Activated CD4-positive, alpha-beta memory T cell treated with anti-CD3 and anti-CD28 coated beads for 36 hours (primary cell): Measurements from ENCODE around the gene ST6GALNAC3. TPM values are rescaled to one million over a fixed set of nuclear protein-coding genes. Genes with fewer than 3 reads are reported as not detected.

ENCODE experiments used
- CTCF ChIA-PET: fragments of 350-600 bp; sonication (Branson Sonifier 250); formaldehyde crosslinking; loops from one replicate; lab custom pipeline; 2021; ENCODE audit warnings: antibody characterized with exemption, inconsistent platforms; lab: Charles Lee
- POLR2A ChIA-PET: fragments of 350-600 bp; sonication (Branson Sonifier 250); formaldehyde crosslinking; loops from one replicate; lab custom pipeline; 2021; ENCODE audit warnings: antibody characterized with exemption; lab: Charles Lee
- DNase-seq: peaks from one replicate; pipeline ENCODE4 v3.0.0-alpha.2; 2020
- H3K27ac Mint-ChIP-seq: one replicate; pipeline ENCODE4 v1.8.0; 2021; ENCODE audit warnings: mixed read lengths
- H3K27me3 Mint-ChIP-seq: one replicate; pipeline ENCODE4 v1.8.0; 2021; ENCODE audit warnings: mixed read lengths
- H3K36me3 Mint-ChIP-seq: one replicate; pipeline ENCODE4 v1.8.0; 2021; ENCODE audit warnings: mixed read lengths
- H3K4me1 Mint-ChIP-seq: one replicate; pipeline ENCODE4 v1.8.0; 2021; ENCODE audit warnings: low read depth, mixed read lengths
- H3K4me3 Mint-ChIP-seq: one replicate; pipeline ENCODE4 v1.8.0; 2021; ENCODE audit warnings: mild to moderate bottlenecking, mixed read lengths
- H3K9me3 Mint-ChIP-seq: one replicate; pipeline ENCODE4 v1.8.0; 2021; ENCODE audit warnings: mixed read lengths
- intact Hi-C: fragments of 100-400 bp; cut with micrococcal nuclease; formaldehyde crosslinking; loops from one replicate; pipeline ENCODE4 v1.15.1; 2023
- total RNA-seq, 2 experiments: library from RNA; stranded (reverse); gene quantifications; one replicate each; pipeline ENCODE4 v1.2.3, GENCODE V29; 2021

Gene ST6GALNAC3
- total RNA-seq, 2 experiments from 2014 or later: 0.26 to 0.41 TPM

DNA sequence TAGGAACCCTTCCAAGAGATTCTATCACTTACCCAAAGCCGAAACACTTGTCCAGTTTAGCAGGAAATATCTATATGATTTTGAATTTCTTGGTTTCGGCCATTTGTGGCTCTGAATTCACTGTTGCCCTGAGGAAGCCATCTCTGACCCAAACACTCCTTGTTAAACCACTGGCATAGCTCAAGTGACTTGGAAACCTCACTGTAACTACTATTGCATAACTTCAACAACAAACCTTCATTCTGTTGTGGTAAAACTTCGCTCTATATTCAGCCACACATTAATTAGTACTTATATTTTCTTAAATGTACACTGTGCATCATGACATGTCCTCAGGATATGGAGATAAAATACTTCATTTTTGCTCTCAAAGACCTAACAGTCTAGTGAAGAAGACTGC lies 63.2 kb downstream of the ST6GALNAC3 start:
- no peaks in the 10 kb centered on the region for H3K27me3 Mint-ChIP-seq

DNA sequence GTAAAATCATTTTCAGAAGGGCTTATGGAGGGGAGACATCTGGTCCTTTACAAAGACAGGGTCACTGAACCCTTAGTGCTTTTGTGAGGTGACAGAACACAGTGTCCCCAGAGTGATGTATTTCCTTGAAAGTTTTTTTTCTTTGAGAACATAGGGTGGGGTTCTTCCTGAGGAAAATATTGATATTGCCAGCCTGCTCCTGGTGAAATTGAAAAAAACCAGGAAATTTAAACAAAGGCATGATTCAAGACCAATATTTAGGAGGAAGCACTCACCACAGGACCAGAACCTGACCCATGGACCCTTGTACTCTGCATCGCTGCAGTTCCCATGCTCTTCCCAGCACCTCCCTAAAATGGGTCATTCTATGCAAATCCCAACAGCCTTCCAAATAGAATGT lies 63.7 kb downstream of the ST6GALNAC3 start:
- ChIA-PET POLR2A (no interaction called here), CTCF (no interaction called here)
- Mint-ChIP-seq H3K4me3 (no peak overlapping the region), H3K9me3 (no peaks in the 10 kb centered on the region), H3K27me3 (no peaks in the 10 kb centered on the region), H3K27ac (no peak overlapping the region), H3K4me1 (no peaks in the 10 kb centered on the region), H3K36me3 (no peaks in the 10 kb centered on the region)
- no peak for DNase-seq
- intact Hi-C loops: no loop called here

More for the DNA sequence above, 63.2 kb downstream of the ST6GALNAC3 start:
- no peak for DNase-seq
- Mint-ChIP-seq H3K4me1 (no peaks in the 10 kb centered on the region), H3K36me3 (no peaks in the 10 kb centered on the region), H3K4me3 (no peak overlapping the region), H3K27ac (no peak overlapping the region), H3K9me3 (no peaks in the 10 kb centered on the region)
- intact Hi-C loops: no loop called here
- POLR2A ChIA-PET: no interaction called here
- CTCF ChIA-PET: no interaction called here

DNA sequence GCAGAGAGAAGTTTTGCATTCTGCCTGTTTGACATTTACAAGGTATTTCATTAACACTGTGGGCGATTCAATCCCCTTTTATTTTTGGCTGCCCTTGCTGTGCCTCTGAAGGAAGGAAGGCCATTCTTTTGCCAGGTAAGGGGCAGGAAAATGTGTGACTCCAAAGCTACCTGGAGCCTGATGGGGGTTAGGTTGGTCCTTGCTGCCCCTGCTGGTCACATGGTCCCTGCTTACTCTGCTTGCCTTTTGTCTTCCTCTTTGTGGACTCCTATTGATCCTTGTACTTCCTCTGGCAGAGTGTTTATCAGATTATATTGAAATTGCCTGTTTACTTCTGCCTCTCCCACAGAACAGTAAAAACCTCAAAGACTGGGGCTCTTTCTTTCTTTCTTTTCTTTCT lies 65.7 kb downstream of the ST6GALNAC3 start:
- H3K27me3 Mint-ChIP-seq: no peaks in the 10 kb centered on the region
- H3K9me3 Mint-ChIP-seq: no peaks in the 10 kb centered on the region
- intact Hi-C loops: no loop called here
- H3K27ac Mint-ChIP-seq: no peak overlapping the region
- no peak for DNase-seq
- no peak overlapping the region for H3K4me3 Mint-ChIP-seq
- POLR2A ChIA-PET: no interaction called here
- no peaks in the 10 kb centered on the region for H3K4me1 Mint-ChIP-seq
- no peaks in the 10 kb centered on the region for H3K36me3 Mint-ChIP-seq
- CTCF ChIA-PET: interaction anchor here (1.8 kb wide), 1 partner anchor 14 kb away, joined by 5 read pairs; no protein-coding TSS in a partner anchor

DNA sequence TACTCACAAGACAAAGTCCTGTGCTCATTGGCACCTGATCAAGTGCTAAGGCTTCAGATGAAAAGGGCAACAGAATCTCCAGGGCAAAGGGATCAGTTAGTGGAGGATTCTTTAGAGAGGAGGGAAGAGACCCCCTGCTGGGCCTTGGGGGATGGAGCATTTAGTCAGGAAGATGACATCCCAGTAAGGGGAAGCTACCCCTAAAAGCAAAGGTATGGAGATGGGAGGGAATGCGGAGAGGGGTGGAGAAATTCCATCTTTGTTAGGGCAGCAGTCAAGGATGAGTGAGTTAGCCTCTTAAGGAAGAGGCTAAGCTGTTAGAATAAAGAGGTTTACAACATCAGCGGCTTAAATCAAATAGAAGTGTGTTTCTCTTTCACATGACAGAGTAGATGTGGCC lies 67.4 kb downstream of the ST6GALNAC3 start:
- intact Hi-C loops: no loop called here
- POLR2A ChIA-PET: no interaction called here
- no peaks in the 10 kb centered on the region for H3K9me3 Mint-ChIP-seq
- H3K27me3 Mint-ChIP-seq: peaks cover 2% of the 10 kb centered on the region
- no peak overlapping the region for H3K27ac Mint-ChIP-seq
- DNase-seq: no peak
- H3K4me1 Mint-ChIP-seq: no peaks in the 10 kb centered on the region
- CTCF ChIA-PET: no interaction called here
- no peak overlapping the region for H3K4me3 Mint-ChIP-seq
- H3K36me3 Mint-ChIP-seq: no peaks in the 10 kb centered on the region

DNA sequence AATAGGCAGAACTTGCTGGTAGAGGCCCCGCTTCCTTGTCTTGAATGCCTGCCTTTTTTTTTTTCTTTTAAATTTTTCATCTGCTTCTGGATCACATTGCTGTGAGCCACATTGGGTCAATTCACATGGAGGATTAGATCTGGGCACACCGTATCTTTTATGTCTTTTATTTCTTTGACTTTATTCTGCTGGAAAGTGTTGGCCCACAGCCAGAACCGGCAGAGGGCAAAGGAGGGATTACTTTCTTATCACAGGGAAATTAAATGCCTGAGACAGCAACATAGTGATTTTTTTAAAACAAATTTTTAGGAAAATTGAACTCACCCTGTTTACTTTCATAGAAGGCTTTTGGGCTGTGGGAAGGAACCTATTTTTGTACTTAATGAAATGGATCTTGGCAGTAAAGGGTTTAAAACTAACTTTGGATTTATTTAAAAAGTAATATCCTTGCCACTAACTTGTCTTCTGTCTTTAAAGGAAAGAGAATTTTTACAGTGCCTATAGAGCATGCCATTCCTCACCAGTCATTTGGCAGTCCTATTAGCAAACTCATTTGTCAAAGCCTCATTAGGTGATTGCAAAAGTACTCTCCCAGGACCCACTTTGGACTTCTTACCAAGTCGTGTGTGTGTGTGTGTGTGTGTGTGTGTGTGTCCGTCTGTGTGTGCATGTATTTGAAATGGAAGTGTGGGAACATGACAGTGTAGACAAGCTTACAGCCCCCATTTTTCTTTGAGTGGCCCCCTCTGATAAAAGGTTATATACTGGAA lies 68.4 kb downstream of the ST6GALNAC3 start:
- Mint-ChIP-seq H3K27ac (no peak overlapping the region), H3K4me3 (no peak overlapping the region), H3K9me3 (no peaks in the 10 kb centered on the region)

DNA sequence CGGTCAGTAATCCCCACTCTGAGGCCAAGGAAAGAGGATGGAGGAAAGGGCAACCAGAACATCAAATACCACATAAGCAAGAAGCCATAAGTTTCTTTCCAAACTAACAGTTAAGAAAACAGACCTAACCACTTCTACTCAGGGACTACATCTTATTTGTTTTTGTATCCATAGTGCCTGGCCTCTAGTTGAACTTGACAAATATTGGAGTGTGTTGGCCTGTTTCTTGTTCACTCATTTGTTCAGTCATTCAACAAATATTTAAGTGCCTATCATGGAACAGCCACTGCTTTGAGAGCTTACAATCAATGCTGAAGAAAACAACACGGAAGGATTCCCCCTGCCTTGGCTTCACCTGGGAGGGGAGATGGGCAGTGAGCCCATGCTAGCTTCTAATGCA lies 69.7 kb downstream of the ST6GALNAC3 start:
- intact Hi-C loops: no loop called here

More for the DNA sequence above, 68.4 kb downstream of the ST6GALNAC3 start:
- Mint-ChIP-seq H3K4me1 (no peaks in the 10 kb centered on the region), H3K27me3 (peaks cover 6% of the 10 kb centered on the region), H3K36me3 (no peaks in the 10 kb centered on the region)
- no peak for DNase-seq
- intact Hi-C loops: no loop called here
- ChIA-PET CTCF (no interaction called here), POLR2A (no interaction called here)

DNA sequence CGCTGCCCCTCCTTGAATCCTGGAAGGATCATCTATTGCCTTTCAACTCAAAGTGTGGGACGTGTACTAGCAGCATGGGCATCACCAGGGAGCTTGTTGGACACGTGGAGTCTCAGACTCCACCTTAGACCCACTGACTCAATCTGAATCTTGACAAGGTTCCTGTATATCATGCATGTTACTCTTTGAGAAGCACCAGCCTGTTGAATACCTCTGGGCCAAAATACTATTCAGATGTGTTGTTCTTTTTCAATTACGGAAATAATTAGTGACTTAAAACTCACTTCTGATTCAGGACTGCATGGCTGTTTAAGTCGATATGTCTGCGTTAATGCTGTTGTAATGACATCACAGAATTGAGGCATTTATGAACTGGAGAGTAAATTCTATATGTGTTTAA lies 70.8 kb downstream of the ST6GALNAC3 start:
- no peak for DNase-seq
- Mint-ChIP-seq H3K27me3 (peaks cover 6% of the 10 kb centered on the region), H3K4me1 (no peaks in the 10 kb centered on the region), H3K36me3 (no peaks in the 10 kb centered on the region), H3K4me3 (no peak overlapping the region), H3K27ac (no peak overlapping the region), H3K9me3 (no peaks in the 10 kb centered on the region)
- intact Hi-C loops: no loop called here
- CTCF ChIA-PET: interaction anchor here (1.7 kb wide), 1 partner anchor 9 kb away, joined by 7 read pairs; no protein-coding TSS in a partner anchor
- POLR2A ChIA-PET: no interaction called here

More for the DNA sequence above, 69.7 kb downstream of the ST6GALNAC3 start:
- H3K27ac Mint-ChIP-seq: no peak overlapping the region
- H3K36me3 Mint-ChIP-seq: no peaks in the 10 kb centered on the region
- DNase-seq: no peak
- CTCF ChIA-PET: interaction anchor here (1.7 kb wide), 1 partner anchor 10 kb away, joined by 7 read pairs; no protein-coding TSS in a partner anchor
- H3K27me3 Mint-ChIP-seq: peaks cover 6% of the 10 kb centered on the region
- POLR2A ChIA-PET: no interaction called here
- no peaks in the 10 kb centered on the region for H3K4me1 Mint-ChIP-seq
- H3K4me3 Mint-ChIP-seq: no peak overlapping the region
- no peaks in the 10 kb centered on the region for H3K9me3 Mint-ChIP-seq

DNA sequence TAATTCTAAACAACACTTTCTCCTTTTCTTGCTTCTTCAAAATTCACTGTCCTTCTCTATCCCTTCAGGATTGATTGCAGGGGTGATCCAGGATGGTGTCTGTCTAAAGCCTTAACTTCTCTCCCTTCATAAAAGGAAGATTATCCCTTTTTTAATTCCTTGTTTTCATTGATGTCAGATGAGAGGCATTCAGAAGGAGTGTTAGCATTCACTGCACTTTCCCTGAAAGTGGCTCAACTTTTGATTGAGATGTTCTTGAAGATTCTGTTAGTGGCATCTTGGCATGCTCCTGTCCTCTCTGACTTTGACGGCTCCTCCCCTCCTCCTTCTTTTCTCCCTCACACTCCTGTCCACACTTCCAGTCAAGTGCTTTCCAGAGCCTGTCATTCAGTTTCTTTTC lies 71.6 kb downstream of the ST6GALNAC3 start:
- no peaks in the 10 kb centered on the region for H3K4me1 Mint-ChIP-seq
- ChIA-PET POLR2A (no interaction called here), CTCF (no interaction called here)
- peaks cover 6% of the 10 kb centered on the region for H3K27me3 Mint-ChIP-seq
- DNase-seq: no peak
- intact Hi-C loops: no loop called here
- no peaks in the 10 kb centered on the region for H3K9me3 Mint-ChIP-seq
- H3K27ac Mint-ChIP-seq: no peak overlapping the region
- H3K4me3 Mint-ChIP-seq: no peak overlapping the region
- H3K36me3 Mint-ChIP-seq: no peaks in the 10 kb centered on the region

DNA sequence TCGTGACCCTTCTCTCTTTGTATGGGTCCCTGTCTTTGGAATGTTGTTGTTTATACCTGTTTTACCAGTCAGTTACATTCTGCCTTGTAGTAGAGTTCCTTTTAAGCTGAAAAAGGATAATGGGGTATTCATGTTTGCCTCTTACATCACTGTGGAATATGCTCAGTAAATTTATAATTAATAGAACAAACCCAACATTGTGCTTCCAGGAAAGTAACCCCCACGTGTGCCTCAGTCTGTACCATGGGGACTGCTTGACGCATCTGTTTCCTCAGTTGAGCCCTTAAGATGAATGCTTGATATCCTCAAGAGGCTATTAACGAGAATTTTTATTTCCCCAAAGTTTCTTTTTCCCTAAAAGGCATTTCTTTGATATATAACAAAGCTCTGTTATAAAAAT lies 73.4 kb downstream of the ST6GALNAC3 start:
- intact Hi-C loops: no loop called here
- Mint-ChIP-seq H3K4me1 (no peaks in the 10 kb centered on the region), H3K9me3 (no peaks in the 10 kb centered on the region), H3K27me3 (peaks cover 6% of the 10 kb centered on the region), H3K27ac (no peak overlapping the region), H3K36me3 (no peaks in the 10 kb centered on the region), H3K4me3 (no peak overlapping the region)
- CTCF ChIA-PET: no interaction called here
- no peak for DNase-seq
- POLR2A ChIA-PET: no interaction called here

DNA sequence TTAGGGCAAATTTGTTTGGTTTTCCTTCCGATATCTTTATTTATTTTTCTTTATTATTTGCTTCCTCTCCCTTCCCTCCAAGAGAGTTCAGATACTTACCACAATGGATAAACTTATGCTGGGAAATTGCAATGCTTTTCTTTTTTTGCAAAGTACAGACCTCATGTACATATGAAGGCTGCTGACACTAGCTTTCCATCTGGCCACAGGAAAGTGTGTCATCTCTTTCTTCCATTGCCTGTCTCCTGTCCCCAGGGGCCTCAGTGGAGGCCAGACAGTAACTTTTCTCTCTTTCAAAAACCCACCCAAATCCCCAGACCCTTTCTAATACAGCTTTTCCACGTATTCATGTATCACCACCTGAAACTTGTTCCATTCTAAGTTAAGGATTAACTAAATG lies 73.9 kb downstream of the ST6GALNAC3 start:
- POLR2A ChIA-PET: no interaction called here
- DNase-seq: no peak
- H3K4me3 Mint-ChIP-seq: no peak overlapping the region
- intact Hi-C loops: no loop called here
- H3K4me1 Mint-ChIP-seq: no peaks in the 10 kb centered on the region
- H3K27ac Mint-ChIP-seq: no peak overlapping the region
- no peaks in the 10 kb centered on the region for H3K36me3 Mint-ChIP-seq
- no peaks in the 10 kb centered on the region for H3K9me3 Mint-ChIP-seq
- peaks cover 6% of the 10 kb centered on the region for H3K27me3 Mint-ChIP-seq
- CTCF ChIA-PET: no interaction called here

DNA sequence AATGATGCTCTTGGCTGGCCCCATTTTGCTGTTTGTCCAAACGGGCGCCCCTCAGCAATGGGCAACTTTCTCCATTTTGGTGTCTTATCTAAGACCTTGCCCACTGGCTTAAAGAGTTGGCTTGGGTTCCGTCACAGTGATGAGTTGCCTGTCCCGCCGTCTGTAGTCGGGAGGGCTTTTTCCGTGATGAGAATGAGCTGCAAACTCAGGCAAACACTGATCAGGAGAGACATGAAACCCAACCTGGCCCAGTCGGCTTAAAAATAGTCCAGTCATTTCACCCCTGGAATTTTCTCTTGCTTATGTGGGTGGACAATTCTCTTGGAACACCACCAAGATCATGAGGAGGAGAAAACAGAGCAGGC lies 79.3 kb downstream of the ST6GALNAC3 start:
- Mint-ChIP-seq H3K27me3 (no peaks in the 10 kb centered on the region), H3K4me3 (peak overlapping the region; percentile 74), H3K27ac (no peak overlapping the region), H3K9me3 (no peaks in the 10 kb centered on the region), H3K36me3 (no peaks in the 10 kb centered on the region), H3K4me1 (peaks cover 2% of the 10 kb centered on the region)
- POLR2A ChIA-PET: interaction anchor here (0.9 kb wide), 1 partner anchor 106 kb away, joined by 3 read pairs; no protein-coding TSS in a partner anchor
- no peak for DNase-seq
- intact Hi-C loops: loop anchor here (1.0 to 10.0 kb wide), 10 partner anchors 140 to 1961 kb away; no protein-coding TSS in a partner anchor
- CTCF ChIA-PET: interaction anchor here (0.7 to 1.9 kb wide), 15 partner anchors 9 to 987 kb away, joined by 3 to 9 read pairs (median 5); no protein-coding TSS in a partner anchor

DNA sequence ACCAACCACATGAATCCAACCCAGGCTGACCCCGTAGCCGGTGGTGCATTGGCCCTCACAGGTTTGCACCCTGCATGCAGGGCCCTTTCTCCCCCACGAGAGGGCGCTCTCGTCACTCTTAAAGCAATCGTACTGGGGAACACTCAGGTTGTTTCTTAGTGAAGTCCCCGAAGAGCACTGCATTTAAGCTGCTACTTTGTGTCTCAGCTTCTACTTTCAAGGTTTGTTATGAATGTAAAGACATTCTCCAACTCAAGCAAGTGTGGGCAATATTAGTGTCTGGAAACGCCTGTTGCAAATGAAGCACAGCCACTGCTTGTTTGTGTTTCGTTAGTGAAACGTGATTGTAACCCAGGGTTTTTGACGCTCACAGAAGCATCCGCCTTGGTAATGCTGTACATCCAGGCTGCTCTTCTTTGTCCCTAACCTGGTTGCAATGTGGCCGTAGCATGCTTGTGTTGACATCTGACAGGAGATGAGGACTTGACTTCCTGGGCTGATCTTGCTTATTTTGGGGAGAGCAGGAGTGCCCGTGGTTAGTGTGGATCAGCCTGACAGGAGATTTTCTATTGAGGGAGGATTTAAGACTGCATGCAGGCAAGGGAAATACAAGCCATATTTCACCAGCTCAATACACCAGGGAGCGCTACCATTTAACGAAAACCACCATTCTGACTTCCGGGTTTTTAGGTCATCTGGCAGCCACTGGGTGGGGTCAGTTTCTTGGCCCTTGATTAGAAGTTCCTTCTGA lies 79.8 kb downstream of the ST6GALNAC3 start:
- Mint-ChIP-seq H3K9me3 (no peaks in the 10 kb centered on the region), H3K27ac (peak overlapping the region; percentile 58), H3K36me3 (no peaks in the 10 kb centered on the region), H3K27me3 (no peaks in the 10 kb centered on the region), H3K4me3 (peak overlapping the region; percentile 74), H3K4me1 (peaks cover 2% of the 10 kb centered on the region)
- POLR2A ChIA-PET: interaction anchor here (0.9 to 1.0 kb wide), 2 partner anchors 106 to 113 kb away, joined by 3 read pairs; no protein-coding TSS in a partner anchor
- intact Hi-C loops: loop anchor here (1.0 to 10.0 kb wide), 10 partner anchors 140 to 1960 kb away; no protein-coding TSS in a partner anchor
- CTCF ChIA-PET: interaction anchor here (0.7 to 1.9 kb wide), 22 partner anchors 8 to 989 kb away, joined by 3 to 9 read pairs (median 4); no protein-coding TSS in a partner anchor
- peak; percentile 87 for DNase-seq
